GM04504 (cell line): Measurements from ENCODE around the gene CCDC188.

Source experiments
- DNase-seq: peaks from one replicate; pipeline ENCODE4 v3.0.0-alpha.2; 2012; ENCODE audit warnings: low read depth

Gene CCDC188

DNA sequence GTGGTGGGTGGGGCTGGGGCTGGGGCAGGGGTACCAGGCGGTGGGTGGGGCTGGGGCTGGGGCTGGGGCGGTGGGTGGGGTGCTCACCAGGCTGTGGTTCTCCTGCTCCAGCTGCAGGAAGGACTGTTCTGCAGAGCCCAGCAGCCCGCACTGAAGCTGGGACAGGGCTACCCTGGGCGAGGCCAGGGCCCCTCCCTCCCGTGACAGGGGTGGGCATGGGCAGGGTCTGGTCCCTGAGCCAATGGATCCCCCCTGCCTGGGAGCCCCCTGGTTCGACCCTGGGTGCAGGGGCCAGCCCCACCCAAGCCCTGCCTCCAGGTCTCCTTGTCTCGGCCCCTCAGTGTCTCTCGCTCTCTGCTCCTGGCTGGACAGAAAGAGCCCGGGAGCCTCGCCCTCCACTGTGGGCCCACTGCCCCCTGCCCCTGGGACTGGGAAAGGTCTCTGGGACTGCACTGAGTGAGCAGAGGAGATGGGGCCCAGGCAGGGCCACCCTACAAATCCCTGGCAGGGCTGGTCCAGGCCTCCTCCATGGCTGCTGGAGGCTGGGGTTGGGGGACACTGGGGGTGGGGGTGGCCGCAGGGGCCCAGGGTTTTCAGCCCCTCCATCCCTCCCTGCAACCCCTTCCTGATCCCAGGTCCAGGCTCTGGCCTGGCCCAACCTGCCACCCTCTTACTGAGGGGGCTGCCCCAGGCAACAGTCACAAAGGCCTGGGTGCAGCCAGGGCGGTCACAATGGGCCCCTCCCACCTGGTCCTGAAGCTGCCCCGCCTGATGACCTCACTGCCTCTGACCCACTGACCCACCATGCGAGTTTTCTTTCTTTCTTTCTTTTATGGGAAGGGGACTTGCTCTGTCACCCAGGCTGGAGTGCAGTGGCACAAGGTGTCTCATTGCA lies at the start of gene CCDC188:
Gene CCDC188, minus strand, starts transcription at position 675 of the 895 bp plus-strand sequence. Its CDS starts 69 bp downstream, at position 606.
- no peak for DNase-seq

DNA sequence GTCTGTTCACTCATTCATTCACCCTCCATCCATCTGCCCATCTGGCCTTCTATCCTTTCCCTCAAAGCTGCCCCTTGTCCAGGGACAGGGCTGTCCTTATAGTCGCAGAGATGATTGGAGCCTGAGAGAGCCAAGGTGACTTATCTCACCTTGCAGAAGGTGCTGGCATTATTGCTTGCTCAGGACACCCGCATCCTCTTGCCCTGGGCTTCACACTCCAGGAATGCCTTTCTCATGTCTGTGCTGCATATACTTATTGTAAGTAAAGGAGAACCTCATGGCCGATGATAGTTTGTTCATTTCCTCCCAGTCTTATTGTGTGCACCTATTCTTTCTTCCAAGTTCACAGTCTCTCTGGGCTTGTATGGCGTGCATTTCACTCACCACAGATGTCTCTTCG lies 49.1 kb upstream of the CCDC188 start:
- DNase-seq = no peak

DNA sequence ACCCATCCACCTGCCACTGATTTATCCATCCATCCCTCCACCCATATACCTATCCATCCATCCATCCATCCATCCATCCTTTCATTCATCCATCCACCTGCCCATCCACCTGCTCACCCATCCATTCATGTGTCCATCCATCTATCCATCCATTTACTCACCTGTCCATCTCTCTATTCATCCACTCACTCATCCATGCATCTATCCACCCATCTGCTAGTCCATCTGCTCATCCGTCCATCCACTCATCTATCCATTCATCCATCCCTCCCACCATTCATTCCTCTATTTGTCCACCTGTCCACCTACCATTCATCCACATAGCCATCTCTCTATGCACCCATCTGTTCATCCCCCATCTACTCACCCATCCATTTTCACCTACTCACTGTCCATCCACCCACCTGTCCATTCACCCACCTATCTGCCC lies 48.6 kb upstream of the CCDC188 start:
- DNase-seq = no peak

DNA sequence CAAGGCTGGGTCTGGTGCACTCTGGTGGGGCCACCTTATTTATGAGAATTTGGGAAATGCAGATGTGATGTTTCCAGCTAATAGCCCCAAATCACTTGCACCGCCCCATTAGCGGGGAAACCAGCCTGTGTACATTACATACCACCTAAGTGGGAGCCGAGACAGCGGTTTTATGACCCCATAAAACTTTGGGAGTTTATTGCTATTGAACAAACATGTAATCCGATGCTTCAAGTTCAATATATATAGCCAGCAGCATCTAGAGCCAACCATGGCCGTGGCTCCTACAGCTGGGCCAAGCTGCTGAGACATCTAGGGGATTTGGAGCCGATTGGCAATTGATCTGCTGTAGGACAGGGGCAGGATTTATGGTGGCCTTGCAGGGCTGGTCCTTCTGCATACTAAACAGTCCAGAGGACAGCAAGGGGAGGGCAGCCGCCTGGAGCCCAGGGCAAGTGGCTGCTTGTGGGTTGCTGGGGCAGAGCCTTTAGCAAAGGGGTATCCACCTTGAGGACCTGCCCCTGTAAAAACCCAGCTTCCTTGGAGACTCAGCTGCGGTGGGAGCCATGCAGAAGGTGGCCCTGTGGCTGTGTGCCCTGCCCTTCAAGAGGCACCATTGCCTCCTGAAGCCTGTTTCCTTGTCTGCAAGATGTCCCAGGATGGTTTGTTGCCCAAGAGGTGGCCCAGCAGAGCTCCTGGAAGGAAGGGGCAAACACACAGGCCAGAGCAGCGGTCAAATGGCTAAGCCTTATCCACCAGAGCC lies 47.9 kb upstream of the CCDC188 start:
- DNase-seq = no peak

DNA sequence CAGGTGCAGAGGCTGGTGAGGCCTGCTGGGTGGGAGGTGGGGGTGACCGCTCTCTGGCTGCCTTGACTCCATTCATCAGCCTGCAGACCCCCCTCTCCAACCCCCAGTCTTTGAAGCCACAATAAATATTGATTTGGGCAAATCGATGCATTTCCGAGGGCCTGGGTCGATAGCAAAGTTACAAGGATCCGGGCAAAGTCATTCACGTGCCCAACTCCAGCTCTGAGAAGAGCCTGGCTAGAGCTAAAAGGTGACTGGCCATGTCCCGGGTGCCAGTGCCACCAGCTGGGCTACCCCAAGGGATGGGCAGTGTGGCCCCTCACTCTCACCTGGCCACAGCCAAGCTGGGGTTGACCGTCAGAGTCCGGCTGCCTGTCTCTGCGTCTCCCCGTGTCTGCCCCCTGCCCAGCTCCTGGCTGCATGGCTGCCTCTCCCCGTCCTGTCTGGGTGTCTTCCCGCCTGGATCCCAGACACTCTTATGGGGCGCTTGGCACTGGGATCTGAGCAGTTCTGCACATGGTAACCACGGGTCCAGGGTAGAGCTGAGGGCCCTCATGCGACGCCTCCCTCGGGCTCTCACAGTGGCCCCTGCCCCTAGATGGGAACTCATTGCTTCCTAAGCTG lies 46.7 kb upstream of the CCDC188 start:
- no peak for DNase-seq

DNA sequence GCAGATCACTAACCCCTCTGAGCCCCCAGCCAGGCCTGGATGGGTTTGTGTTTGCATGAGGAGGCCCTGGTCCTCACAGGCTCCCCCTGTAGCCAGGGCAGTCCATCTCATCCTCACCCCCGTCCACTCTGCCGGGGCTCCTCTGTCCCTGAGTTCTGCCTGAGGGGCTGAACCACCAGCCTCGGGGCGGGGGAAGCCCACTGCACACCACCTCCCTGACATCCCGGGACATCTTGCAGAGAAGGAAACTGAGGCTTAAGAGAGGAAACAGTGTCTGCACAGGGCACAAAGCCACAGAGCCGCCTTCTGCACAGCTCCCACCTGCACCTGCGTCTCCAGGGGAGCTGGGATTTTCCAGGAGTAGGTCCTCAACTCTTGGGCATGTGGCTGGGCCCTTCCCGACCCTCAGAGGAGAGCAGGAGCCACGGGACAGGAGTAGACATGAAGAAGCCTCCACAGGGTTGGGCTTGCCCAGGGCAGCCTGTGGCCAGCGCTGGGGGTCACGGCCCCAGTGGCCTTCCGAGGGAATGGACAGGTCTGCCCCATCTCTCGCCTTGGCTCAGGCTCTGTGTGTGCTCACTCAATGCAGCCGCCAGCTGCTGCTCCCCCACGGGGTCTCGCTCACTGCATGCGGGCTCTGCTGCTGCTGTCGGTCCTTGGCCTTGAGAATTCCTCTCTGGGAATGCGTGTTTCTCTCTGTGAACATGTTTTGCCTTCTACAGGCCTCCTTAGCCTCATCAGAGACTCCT lies 45.4 kb upstream of the CCDC188 start:
- DNase-seq = no peak

DNA sequence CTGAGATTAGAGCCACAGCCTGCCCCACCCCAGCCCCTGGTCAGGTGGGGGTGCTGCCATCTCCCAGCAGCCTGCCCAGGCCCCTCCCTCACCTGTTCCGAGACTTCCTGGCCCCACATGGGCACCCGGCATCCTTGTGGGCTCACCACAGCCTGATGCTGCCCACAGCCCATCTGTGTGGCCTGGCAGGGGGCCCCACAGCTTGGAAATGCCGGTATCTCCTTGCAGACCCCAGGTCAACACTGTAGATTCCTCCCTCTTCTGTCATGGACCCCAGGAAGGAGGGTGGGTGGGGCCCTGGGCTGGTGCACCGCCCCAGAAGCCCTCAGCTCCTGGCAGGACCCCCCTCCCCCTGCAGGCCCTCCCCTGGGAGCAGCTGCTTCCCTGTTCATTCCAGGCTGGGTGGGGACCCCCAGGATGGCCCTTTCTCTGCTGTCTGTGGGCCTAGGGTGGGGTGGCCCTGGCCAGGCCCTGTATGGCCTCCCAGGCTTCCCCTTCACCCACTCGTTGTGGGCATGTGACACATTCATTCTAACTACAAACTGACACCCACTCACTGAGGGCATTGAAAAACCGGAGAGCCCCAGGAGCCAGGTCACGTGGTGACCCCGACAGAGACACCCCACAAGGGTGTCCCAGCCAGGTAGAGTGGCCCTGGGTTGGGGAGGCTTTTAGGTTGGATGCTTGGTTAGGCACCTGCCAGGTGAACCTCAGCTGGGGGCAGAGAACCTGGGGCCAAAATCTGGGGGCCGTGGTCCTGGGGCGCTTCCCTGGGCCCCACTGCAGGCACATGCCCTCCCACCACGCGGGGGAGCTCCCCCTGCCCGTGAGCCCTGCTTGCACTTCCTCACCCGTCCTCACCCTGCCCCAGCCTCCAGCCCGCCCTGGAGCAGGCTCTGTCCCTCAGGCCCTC lies 44.1 kb upstream of the CCDC188 start:
- DNase-seq = no peak

DNA sequence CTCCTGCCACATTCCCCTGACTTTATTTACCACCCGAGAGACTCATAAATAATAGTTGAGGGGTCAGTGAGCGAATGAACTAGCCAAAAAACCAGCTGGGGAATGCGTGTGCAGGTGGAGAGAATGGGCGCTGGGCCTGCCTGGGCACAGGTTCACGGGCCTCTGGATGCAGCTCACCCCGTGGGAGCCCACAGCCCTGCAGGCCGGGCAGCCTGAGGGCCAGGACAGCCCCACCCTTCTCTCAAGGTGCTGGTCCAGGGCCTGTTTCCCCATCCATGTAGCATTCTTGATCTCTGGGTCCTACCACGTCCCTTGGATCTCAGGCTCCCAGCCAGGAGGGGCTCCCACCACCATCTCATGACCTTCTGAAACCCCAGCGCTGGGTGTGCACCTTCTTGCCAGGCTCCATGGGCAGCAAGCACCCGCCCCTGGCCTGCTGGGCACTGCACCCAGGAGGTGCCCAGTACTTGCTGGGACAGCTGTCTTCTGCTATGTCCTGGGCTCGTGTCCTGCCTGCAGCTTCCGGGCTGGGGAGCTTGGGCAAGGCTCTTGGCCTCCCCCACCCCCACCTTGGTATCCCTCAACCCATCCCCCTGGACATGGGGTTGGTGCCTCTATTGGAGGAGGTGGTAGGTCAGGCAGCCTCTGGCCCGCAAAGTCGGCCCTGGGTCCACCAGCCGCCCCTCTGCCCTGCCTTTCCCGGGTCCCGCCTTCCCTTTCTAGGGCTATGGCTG lies 43.1 kb upstream of the CCDC188 start:
- no peak for DNase-seq

DNA sequence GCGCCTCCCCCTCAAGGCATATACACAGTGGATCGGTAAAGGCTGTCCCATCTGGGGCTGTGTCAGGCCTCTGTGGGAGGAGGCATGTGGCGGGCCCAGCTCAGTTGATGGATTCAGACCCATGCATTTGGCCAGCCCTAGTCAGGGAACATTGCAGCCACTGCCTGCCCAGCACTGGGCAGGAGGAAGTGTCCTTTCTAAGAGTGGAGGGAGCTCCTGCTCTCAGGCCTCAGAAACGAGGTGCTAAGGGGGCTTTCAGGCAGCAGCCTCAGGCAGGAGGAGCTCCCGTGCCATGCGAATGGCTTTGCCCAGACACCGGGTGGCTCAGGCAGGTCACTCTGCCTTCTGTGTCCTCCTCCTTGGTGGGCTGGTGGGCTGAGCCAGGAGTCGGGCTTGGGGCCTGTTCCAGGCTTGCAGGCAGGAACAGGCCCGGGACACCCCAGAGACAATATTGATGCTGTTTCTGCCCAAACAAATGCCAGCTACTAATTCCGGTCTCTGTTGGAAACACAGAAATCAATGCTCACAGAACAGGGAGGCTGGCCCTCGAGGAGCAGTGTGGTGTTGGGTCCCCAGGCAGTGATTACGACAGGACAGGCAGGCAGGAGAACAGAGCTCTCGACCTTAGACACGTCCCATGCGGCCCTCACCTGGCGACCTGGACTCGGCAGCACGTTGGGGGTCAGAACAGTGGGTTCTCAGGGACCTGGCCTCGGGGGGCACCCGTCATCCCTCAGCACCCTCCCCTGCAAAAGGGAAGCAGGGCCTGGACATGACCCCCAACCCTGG lies 42.3 kb upstream of the CCDC188 start:
- no peak for DNase-seq

DNA sequence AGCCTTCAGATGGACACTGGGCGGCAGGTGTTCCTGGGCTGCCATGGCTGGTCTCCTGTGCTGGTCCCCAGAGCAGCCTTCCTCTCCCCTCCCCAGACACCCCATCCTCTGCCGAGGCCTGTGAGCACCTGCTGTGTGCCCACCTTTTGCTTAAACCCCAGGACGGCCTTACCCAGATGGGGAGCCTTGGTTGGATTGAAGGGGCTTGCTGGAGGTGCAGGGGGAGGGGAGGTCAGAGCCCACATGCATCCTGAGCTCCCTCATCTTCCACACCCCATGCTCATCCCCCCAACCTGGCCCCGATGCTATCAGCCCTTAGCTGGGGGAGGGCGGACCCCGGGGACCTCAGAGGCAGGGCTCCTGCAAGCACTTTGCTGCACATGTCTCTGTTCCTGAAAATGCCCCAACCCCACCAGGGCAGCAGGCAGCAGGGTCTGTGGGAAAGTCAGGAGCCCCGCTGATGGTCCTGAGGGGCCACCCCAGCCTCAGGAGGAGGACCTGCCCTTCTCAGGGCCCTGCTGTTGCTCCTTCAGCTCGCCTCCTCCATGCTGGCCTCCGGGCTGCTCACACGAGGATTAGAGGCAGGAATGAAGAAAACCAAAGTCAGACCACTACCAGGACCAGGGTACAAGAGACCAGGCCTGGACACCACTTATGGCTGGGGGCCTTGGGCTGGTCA lies 41.6 kb upstream of the CCDC188 start:
- DNase-seq = no peak

DNA sequence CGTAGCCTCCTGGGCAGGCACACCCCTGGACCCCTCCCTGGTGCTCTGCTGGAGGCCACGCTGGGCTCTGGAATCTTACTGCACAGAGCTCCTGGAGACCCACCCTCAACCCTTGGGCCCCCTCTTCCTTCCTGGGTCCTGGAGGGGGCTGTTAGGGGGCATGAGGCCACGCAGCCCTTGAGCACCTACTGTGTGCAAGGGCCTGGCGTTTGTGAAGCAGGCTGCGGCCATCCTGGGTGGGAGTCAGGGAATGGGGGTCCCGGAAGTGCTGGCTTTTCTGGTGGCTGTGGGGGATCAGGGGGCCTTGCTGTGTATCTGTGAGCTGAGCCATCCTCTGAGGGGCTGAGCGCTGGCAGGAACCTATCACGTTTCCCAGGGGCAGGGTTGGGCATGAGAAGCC lies 40.9 kb upstream of the CCDC188 start:
- DNase-seq = no peak

DNA sequence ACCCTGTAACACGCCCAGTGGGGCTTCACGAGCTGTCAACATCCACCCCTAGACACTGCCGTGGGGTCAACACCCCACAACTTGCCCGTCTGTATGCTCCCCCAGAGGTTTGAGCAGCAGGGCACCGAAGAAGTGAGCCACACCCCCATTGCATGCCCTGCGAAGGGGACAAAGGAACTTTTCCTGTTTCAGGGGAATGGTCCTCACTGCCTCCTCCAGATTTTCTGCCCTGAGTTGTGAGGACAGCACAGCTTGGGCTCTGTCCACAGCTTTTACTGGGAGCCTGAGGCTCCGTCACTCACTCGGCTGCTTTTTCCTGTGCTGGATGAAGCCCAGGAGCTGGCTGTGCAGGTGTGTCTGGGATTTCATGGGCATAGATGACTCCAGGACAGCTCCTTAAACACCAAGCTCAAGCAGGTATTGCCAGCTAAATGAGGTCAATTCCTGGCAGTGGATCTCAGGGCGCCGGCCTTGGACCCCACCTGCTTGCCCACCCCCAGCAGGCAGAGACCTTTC lies 40.2 kb upstream of the CCDC188 start:
- no peak for DNase-seq

DNA sequence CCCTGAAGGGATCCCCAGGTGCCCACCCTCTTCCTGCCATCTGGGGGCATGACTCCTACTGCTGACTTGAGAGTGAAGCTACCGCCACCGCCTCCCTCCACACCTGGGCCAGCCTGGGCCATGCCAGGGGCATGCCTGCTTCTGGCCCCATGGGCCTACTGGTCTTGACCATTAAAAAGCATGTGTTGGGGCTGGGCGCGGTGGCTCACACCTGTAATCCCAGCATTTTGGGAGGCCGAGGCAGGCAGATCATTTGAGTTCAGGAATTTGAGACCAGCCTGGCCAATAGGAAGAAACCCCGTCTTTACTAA lies 37.7 kb upstream of the CCDC188 start:
- DNase-seq = no peak

DNA sequence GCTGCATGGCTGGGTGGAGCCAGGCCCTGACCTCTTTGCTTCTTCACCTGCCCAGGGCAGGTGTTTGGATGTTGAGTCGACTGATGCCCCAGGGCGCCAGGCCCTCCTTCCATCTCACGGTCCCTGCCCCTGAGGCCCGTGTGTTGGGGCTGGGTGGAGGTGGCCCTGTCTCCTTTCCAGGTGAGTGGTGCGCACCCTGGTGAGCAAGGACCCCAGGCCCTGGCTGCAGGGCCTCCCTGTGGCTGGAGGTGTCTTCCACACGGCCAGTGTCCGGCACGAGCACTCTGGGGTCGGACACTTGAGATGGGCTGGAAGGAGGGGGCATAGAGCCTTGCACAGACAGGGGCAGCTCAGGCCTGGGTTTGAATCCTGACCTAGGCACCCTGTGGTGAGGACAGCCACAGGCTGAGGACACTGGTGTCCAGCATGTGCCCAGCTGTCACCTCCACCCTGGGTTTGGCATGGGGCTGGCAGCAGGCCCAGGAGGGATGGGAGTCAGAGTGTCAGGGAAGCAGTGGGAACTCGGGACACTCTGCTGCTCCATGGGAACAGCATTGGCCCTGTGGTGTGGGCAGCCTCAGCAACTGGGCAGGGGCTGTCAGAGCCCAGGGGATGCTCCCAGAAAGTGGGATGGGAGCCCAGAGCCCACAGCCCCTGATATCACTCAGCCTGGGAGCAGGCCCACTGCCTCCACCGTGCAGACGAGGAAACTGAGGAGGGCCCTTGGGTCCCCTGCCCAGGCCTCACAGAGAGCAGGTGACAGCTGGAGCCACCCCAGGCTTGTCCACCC lies 37.1 kb upstream of the CCDC188 start:
- DNase-seq = no peak

DNA sequence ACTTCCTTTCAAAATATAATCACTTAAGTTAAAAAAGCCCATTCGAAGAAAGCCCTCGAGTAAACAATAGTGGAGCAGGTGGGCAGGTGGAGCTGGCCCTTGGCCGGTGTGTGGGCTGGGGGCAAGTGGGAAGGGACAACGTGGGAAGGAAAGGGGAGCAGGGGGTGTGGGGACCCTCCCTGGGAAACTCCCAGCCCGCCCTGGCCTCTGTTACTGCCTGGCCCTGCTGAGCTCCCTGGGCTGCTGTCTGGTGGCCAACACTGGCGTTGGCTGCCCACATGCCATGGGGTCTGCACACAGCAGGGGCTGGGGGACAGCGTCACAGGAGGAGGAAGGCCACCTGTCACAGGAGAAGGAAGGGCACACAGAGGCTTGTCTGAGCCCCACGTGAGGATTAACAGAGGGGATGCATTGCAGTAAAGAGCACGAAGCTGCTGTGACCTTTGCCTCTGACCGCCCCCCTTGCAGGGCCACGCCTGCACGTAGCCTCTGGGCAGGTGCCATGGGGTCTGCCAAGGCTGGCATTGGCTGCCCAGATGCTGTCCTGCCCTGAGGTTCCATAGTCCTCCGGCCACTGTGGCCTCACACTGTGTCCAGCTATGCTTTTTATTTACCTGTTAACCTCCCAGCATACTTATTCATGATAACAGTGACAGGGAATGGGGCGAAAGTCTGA lies 36.2 kb upstream of the CCDC188 start:
- no peak for DNase-seq

DNA sequence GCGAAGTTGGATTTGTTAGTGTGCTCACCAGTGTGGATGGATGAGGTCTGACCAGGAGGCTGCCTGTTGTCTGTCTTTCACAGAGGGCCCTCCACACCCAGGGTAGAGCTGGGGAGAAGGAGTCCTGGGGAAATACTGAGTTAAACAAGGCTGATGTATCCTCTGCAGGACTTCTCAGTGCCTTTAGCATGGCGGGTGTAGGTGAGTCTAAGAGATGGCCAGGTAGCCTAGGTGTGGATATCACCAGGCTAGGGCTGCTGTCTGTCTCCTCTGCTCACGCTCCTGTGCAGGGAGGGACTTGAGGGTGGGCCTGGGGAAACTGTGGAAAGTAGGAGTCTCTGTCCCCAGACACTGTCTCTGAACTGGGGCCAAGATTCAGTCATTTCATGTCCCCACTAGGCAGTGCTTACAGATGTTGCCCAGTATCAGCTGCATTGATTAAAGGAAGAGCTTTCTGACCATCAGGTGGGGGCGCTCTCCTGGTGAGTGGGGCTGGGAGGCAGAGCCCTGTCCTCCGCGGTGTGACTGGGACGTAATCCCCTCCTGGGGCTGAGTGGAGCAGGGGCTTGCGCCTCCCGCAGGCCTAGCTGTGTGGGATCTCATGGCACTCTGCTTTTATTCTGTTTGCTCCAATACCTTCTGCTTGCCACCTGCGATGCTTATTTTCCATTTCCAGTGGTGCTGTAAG lies 35.5 kb upstream of the CCDC188 start:
- no peak for DNase-seq

DNA sequence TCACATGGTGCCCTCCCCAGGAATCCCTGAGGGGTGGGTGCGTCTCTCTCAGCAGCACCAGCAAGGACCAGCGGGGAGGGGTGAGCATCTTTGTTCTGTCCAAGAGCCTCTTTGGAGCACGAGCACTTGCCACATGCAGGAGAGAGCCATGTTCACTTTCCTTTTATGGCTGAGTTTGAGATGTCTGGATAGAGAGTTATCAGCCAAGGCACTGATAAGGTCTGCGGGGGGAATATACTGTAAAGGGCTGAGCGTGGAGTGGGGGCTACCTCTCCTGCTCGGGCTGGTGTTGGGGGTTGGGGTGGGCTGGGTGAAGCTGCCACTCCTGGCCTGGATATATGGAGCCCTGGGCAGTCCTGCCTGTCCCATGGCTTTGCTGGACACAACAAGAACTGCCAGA lies 34.9 kb upstream of the CCDC188 start:
- DNase-seq = no peak
